IMR-90 (cell line): ENCODE data around the gene ECHS1. TPM values are rescaled to one million over a fixed set of nuclear protein-coding genes. Genes with fewer than 3 reads are reported as not detected.

Source experiments
- ATAC-seq: fragments of 200-7000 bp; cut with Tn5 transposase; 2 replicates; pipeline ENCODE4 v1.9.1; 2020; ENCODE audit warnings: low read depth, mild to moderate bottlenecking, moderate library complexity
- BruUV-seq: library from RNA; stranded (reverse); fragments of 400-500 nt; replicated peaks from 2 replicates; lab custom pipeline; 2021; lab: Mats Ljungman, UMichigan
- CTCF ChIA-PET: fragments of 300-600 bp; formaldehyde crosslinking; extraction: SDS; loops from one replicate; lab custom pipeline; 2021; ENCODE audit warnings: antibody characterized with exemption; lab: Yijun Ruan, JAX
- POLR2A ChIA-PET: fragments of 300-600 bp; sonication (Branson Sonifier 250); formaldehyde crosslinking; loops from one replicate; lab custom pipeline; 2022; ENCODE audit warnings: antibody characterized with exemption; ENCODE audit not compliant: unreplicated experiment; lab: Charles Lee
- DNase-seq: peaks from one replicate; pipeline ENCODE4 v3.0.0; 2013
- H2AFZ ChIP-seq: replicated peaks from 2 replicates; pipeline ENCODE3; 2013; ENCODE audit warnings: low read length, mild to moderate bottlenecking; ENCODE audit not compliant: poor library complexity
- H2AK5ac ChIP-seq: 2 replicates; pipeline ENCODE4 v1.6.1; 2013; ENCODE audit warnings: low read depth, low read length, inconsistent platforms
- H2AK9ac ChIP-seq: replicated peaks from 2 replicates; pipeline ENCODE3; 2013; ENCODE audit warnings: mild to moderate bottlenecking, low read depth, low read length, moderate library complexity; ENCODE audit not compliant: poor library complexity
- H2BK120ac ChIP-seq: 2 replicates; pipeline ENCODE4 v1.6.1; 2013; ENCODE audit warnings: low read depth, low read length, inconsistent platforms
- H2BK15ac ChIP-seq: 3 replicates; pipeline ENCODE4 v1.6.1; 2013; ENCODE audit warnings: low read depth, low read length, inconsistent platforms
- H2BK20ac ChIP-seq: 2 replicates; pipeline ENCODE4 v1.6.1; 2013; ENCODE audit warnings: low read depth, mild to moderate bottlenecking, inconsistent platforms, low read length, moderate library complexity
- H2BK5ac ChIP-seq: 2 replicates; pipeline ENCODE4 v1.6.1; 2013; ENCODE audit warnings: mild to moderate bottlenecking, low read depth, low read length, inconsistent platforms; ENCODE audit not compliant: poor library complexity, severe bottlenecking
- H3K14ac ChIP-seq: replicated peaks from 2 replicates; pipeline ENCODE4 v1.6.1; 2013; ENCODE audit warnings: low read depth, low read length, inconsistent platforms
- H3K18ac ChIP-seq: 2 replicates; pipeline ENCODE4 v1.6.1; 2013; ENCODE audit warnings: low read depth, low read length, control low read depth
- H3K23ac ChIP-seq: 2 replicates; pipeline ENCODE4 v1.6.1; 2013; ENCODE audit warnings: low read depth, low read length, inconsistent platforms
- H3K27ac ChIP-seq: 2 replicates; pipeline ENCODE4 v1.5.1; 2013; ENCODE audit warnings: mild to moderate bottlenecking, control low read depth, low read length; ENCODE audit not compliant: insufficient read depth
- H3K27me3 ChIP-seq: 2 replicates; pipeline ENCODE4 v1.6.1; 2013; ENCODE audit warnings: low read length; ENCODE audit not compliant: control insufficient read depth, insufficient read depth
- H3K36me3 ChIP-seq: 2 replicates; pipeline ENCODE4 v1.6.1; 2013; ENCODE audit warnings: low read length, mixed read lengths; ENCODE audit not compliant: control insufficient read depth, insufficient read depth
- H3K4ac ChIP-seq: 2 replicates; pipeline ENCODE4 v1.6.1; 2013; ENCODE audit warnings: low read depth, low read length, inconsistent platforms
- H3K4me1 ChIP-seq: 2 replicates; pipeline ENCODE4 v1.6.1; 2013; ENCODE audit warnings: low read length, mixed read lengths; ENCODE audit not compliant: control insufficient read depth, insufficient read depth
- H3K4me2 ChIP-seq: 2 replicates; pipeline ENCODE4 v1.6.1; 2013; ENCODE audit warnings: low read depth, mild to moderate bottlenecking, control low read depth, low read length, moderate library complexity
- H3K4me3 ChIP-seq: 2 replicates; pipeline ENCODE4 v1.5.1; 2013; ENCODE audit warnings: low read depth, mild to moderate bottlenecking, control low read depth, low read length, moderate library complexity; ENCODE audit not compliant: insufficient read depth
- H3K56ac ChIP-seq: 2 replicates; pipeline ENCODE4 v1.6.1; 2013; ENCODE audit warnings: low read length, inconsistent platforms; ENCODE audit not compliant: insufficient read depth; ENCODE audit errors: extremely low read depth
- H3K79me1 ChIP-seq, 2 experiments: 2 replicates each; pipeline ENCODE4 v1.6.1; 2013; ENCODE audit warnings: low read length in 2 of 2, inconsistent platforms in 1 of 2, low read depth in 1 of 2
- H3K9ac ChIP-seq: 2 replicates; pipeline ENCODE4 v1.6.1; 2013; ENCODE audit warnings: low read depth, low read length, control low read depth
- H3K9me1 ChIP-seq: 2 replicates; pipeline ENCODE4 v1.6.1; 2013; ENCODE audit warnings: low read length, inconsistent platforms; ENCODE audit not compliant: insufficient read depth
- H3K9me3 ChIP-seq: 2 replicates; pipeline ENCODE4 v1.6.1; 2013; ENCODE audit warnings: low read length; ENCODE audit not compliant: control insufficient read depth, insufficient read depth
- H4K20me1 ChIP-seq: 2 replicates; pipeline ENCODE4 v1.6.1; 2013; ENCODE audit warnings: low read length, inconsistent platforms; ENCODE audit not compliant: insufficient read depth
- H4K5ac ChIP-seq: 2 replicates; pipeline ENCODE4 v1.6.1; 2013; ENCODE audit warnings: mild to moderate bottlenecking, low read depth, low read length, control low read depth
- H4K8ac ChIP-seq, 2 experiments: 2 replicates each; pipeline ENCODE4 v1.6.1; 2013; ENCODE audit warnings: low read depth in 2 of 2, low read length in 2 of 2, control low read depth in 1 of 2, inconsistent platforms in 1 of 2
- H4K91ac ChIP-seq: 2 replicates; pipeline ENCODE4 v1.6.1; 2013; ENCODE audit warnings: low read depth, low read length, inconsistent platforms; ENCODE audit not compliant: insufficient read depth
- CEBPB ChIP-seq: IDR thresholded peaks from 2 replicates; pipeline ENCODE4 v1.6.1; 2012; ENCODE audit warnings: low read depth, low read length, improper control_type of control experiment
- CHD1 ChIP-seq: IDR thresholded peaks from 2 replicates; pipeline ENCODE4 v1.6.1; 2012; ENCODE audit warnings: low read depth, low read length, improper control_type of control experiment
- CTCF ChIP-seq: conservative IDR thresholded peaks from 2 replicates; pipeline ENCODE4 v1.5.1; 2012; ENCODE audit warnings: mild to moderate bottlenecking, low read depth, low read length, improper control_type of control experiment
- ELK1 ChIP-seq: fragments of 150-350 bp; IDR thresholded peaks from 2 replicates; pipeline ENCODE4 v1.6.1; 2016; ENCODE audit warnings: low read depth, mild to moderate bottlenecking, low read length, moderate library complexity, borderline replicate concordance
- MAZ ChIP-seq: IDR thresholded peaks from 2 replicates; pipeline ENCODE4 v1.6.1; 2012; ENCODE audit warnings: low read depth, mild to moderate bottlenecking, low read length, improper control_type of control experiment, moderate library complexity, borderline replicate concordance
- MXI1 ChIP-seq: IDR thresholded peaks from 2 replicates; pipeline ENCODE4 v1.6.1; 2012; ENCODE audit warnings: low read depth, mild to moderate bottlenecking, low read length, moderate library complexity, borderline replicate concordance
- NFE2L2 ChIP-seq: fragments of 150-350 bp; IDR thresholded peaks from 2 replicates; pipeline ENCODE4 v1.6.1; 2016; ENCODE audit warnings: low read depth, mild to moderate bottlenecking, low read length
- RAD21 ChIP-seq: IDR thresholded peaks from 2 replicates; pipeline ENCODE4 v1.6.1; 2012; ENCODE audit warnings: low read length, improper control_type of control experiment
- RCOR1 ChIP-seq: IDR thresholded peaks from 2 replicates; pipeline ENCODE4 v1.6.1; 2012; ENCODE audit warnings: mild to moderate bottlenecking, low read length, improper control_type of control experiment; ENCODE audit not compliant: insufficient replicate concordance
- RFX5 ChIP-seq: IDR thresholded peaks from 2 replicates; pipeline ENCODE4 v1.8.0; 2012; ENCODE audit warnings: low read depth, mild to moderate bottlenecking, low read length, moderate library complexity
- SMC3 ChIP-seq: fragments of 150-350 bp; IDR thresholded peaks from 2 replicates; pipeline ENCODE4 v1.6.1; 2016; ENCODE audit warnings: low read depth, mild to moderate bottlenecking, antibody characterized with exemption, low read length, moderate library complexity
- USF2 ChIP-seq: fragments of 150-350 bp; IDR thresholded peaks from 2 replicates; pipeline ENCODE4 v1.6.1; 2017; ENCODE audit warnings: mild to moderate bottlenecking, antibody characterized with exemption, low read length, low read depth
- WGBS, 2 experiments: methylation state at CpG; one replicate each; pipeline versions ENCODE4 v1.1.5 to v1.1.7; 2013; ENCODE audit warnings: missing lambda C conversion rate in 2 of 2; ENCODE audit not compliant: insufficient read length in 1 of 2; ENCODE audit errors: extremely low coverage in 2 of 2; 5-methylcytosine and 5-hydroxymethylcytosine counted together
- dilution Hi-C: fragments of 300-500 bp; cut with HindIII; formaldehyde crosslinking; loops from one replicate; pipeline ENCODE4 v1.14.3; 2018; ENCODE audit warnings: low sequenced_read_pairs; ENCODE audit not compliant: unreplicated experiment
- in situ Hi-C: fragments of 300-500 bp; cut with MboI; formaldehyde crosslinking; loops from 3 replicates; pipeline ENCODE4 v1.14.3; 2019; ENCODE audit warnings: low sequenced_read_pairs, inconsistent platforms, mixed read lengths
- intact Hi-C: fragments of 100-400 bp; cut with micrococcal nuclease; formaldehyde crosslinking; loops from 2 replicates; pipeline ENCODE4 v1.10.0; 2022
- polyA plus RNA-seq, 3 experiments: library from polyadenylated mRNA; depleted of rRNA; stranded (reverse); fragments of >200 nt; gene quantifications; 2 replicates each; pipeline ENCODE4 v1.2.3, GENCODE V29; 2012; ENCODE audit warnings: low replicate concordance in 1 of 3
- total RNA-seq: library from RNA; depleted of rRNA; stranded (reverse); fragments of >200 nt; gene quantifications from 2 replicates; pipeline ENCODE4 v1.2.3, GENCODE V29; 2012

ECHS1 gene
- total and polyA plus RNA-seq, 2 of the 4 experiments (the other 2 are of a cell fraction) = 60.8 to 84.2 TPM

GRCh38 chr10:133336577-133337369 is 36.4 kb downstream of the ECHS1 start, which contains the start of gene CALY (continued):
- TF ChIP-seq ELK1 (no peak), NFE2L2 (no peak)

- no peaks in the 10 kb centered on the region for H3K36me3 ChIP-seq
- DNase-seq (no peak), ATAC-seq (no peak)
- H3K4me1 ChIP-seq = peaks cover 3% of the 10 kb centered on the region; the same call in 1 of the 2 replicates
- no peak overlapping the region for H4K91ac ChIP-seq
- H2BK15ac ChIP-seq = no peak overlapping the region
- H2BK20ac ChIP-seq = no peak overlapping the region
- H3K18ac ChIP-seq = no peak overlapping the region
- no peaks in the 10 kb centered on the region for H3K9me1 ChIP-seq
- H3K4me2 ChIP-seq = no peak overlapping the region
- H2AK9ac ChIP-seq = no peak overlapping the region
- intact Hi-C loops = no loop called here
- in situ Hi-C loops = no loop called here
- POLR2A ChIA-PET = no interaction called here
- H3K23ac ChIP-seq = no peak overlapping the region
- no peak overlapping the region for H3K9ac ChIP-seq
- CTCF ChIA-PET = no interaction called here
- peaks cover 50% of the 10 kb centered on the region for H3K27me3 ChIP-seq
- no peak overlapping the region for H2AFZ ChIP-seq
- no peak overlapping the region for H3K14ac ChIP-seq
- no peak overlapping the region for H2BK120ac ChIP-seq
- no peak overlapping the region for H2AK5ac ChIP-seq
- no peak overlapping the region for H2BK5ac ChIP-seq
- H3K56ac ChIP-seq = no peak overlapping the region
- no peaks in the 10 kb centered on the region for H4K20me1 ChIP-seq
- H3K79me1 ChIP-seq = no peaks in the 10 kb centered on the region
- dilution Hi-C loops = no loop called here
- H3K27ac ChIP-seq = no peak overlapping the region
- no peak overlapping the region for H4K5ac ChIP-seq
- 6% methylated on average over 18 of the region's 41 CpGs; no CpG with 5 or more reads in 1 of the 2 experiments for WGBS, 2 experiments
- H4K8ac ChIP-seq = no peak overlapping the region
- no peak overlapping the region for H3K4ac ChIP-seq
- no peak overlapping the region for H3K4me3 ChIP-seq
- no peaks in the 10 kb centered on the region; the same call in 1 of the 2 replicates for H3K9me3 ChIP-seq
- no TSS peak for BruUV-seq
- TF ChIP-seq MAZ = no peak
- no peak for TF ChIP-seq CTCF
- TF ChIP-seq RCOR1 = no peak
- no peak for TF ChIP-seq NFE2L2
- no peak for TF ChIP-seq USF2
- TF ChIP-seq CHD1 = no peak
- TF ChIP-seq RFX5 = no peak
- no peak for TF ChIP-seq MXI1
- TF ChIP-seq CEBPB = no peak
- no peak for TF ChIP-seq SMC3
- TF ChIP-seq RAD21 = no peak
Observed at GRCh38 chr10:133336118-133336576, 37.0 kb downstream of the ECHS1 start.
